Skeletal muscle tissue (tissue), 4 donors: ENCODE results near the gene ITIH1. TPM values are rescaled to one million over a fixed set of nuclear protein-coding genes. Genes with fewer than 3 reads are reported as not detected.

Experiments used
- H3K27ac ChIP-seq: one replicate; pipeline ENCODE4 v1.7.0; 2013; ENCODE audit warnings: mild to moderate bottlenecking, low read depth, low read length, inconsistent platforms
- H3K27me3 ChIP-seq, 3 donors: one replicate each; pipeline ENCODE4 v1.7.0; 2013; ENCODE audit warnings: low read length in 3 of 3; ENCODE audit not compliant: control insufficient read depth in 3 of 3, insufficient read depth in 3 of 3
- H3K36me3 ChIP-seq, 3 donors: one replicate each; pipeline ENCODE4 v1.7.0; 2013; ENCODE audit warnings: low read length in 3 of 3; ENCODE audit not compliant: control insufficient read depth in 3 of 3, insufficient read depth in 3 of 3
- H3K4me1 ChIP-seq, 3 donors: one replicate each; pipeline ENCODE4 v1.7.0; 2013; ENCODE audit warnings: low read length in 3 of 3, mild to moderate bottlenecking in 3 of 3; ENCODE audit not compliant: control insufficient read depth in 3 of 3, insufficient read depth in 3 of 3
- H3K4me3 ChIP-seq, 3 donors: one replicate each; pipeline ENCODE4 v1.7.0; 2013; ENCODE audit warnings: low read length in 3 of 3
- H3K9ac ChIP-seq, 3 donors: one replicate each; pipeline ENCODE4 v1.7.0; 2013; ENCODE audit warnings: low read length in 3 of 3, mild to moderate bottlenecking in 3 of 3, moderate library complexity in 2 of 3, low read depth in 1 of 3
- H3K9me3 ChIP-seq, 3 donors: one replicate each; pipeline ENCODE4 v1.7.0; 2013; ENCODE audit warnings: low read length in 3 of 3; ENCODE audit not compliant: control insufficient read depth in 3 of 3
- total RNA-seq: library from RNA; depleted of rRNA; stranded (reverse); fragments of >200 nt; gene quantifications from one replicate; pipeline ENCODE4 v1.2.3, GENCODE V29; 2014
- donor health status: Osteomylitis.

ITIH1 gene
- total RNA-seq, 1 donor from 2014 or later = under 0.01 TPM

GRCh38 chr3:52824037-52824436, 46.6 kb downstream of the ITIH1 start:
- H3K9me3 ChIP-seq = no peaks in the 10 kb centered on the region
- no peaks in the 10 kb centered on the region for H3K27me3 ChIP-seq
- H3K9ac ChIP-seq = no peak overlapping the region
- H3K36me3 ChIP-seq = peaks cover 83 to 89% (median 87%) of the 10 kb centered on the region in 3 donors
- peaks cover 8 to 18% (median 11%) of the 10 kb centered on the region in 3 donors for H3K4me1 ChIP-seq
- H3K27ac ChIP-seq = no peak overlapping the region
- H3K4me3 ChIP-seq = no peak overlapping the region

- no peaks in the 10 kb centered on the region for H3K27me3 ChIP-seq
- H3K9me3 ChIP-seq = no peaks in the 10 kb centered on the region
- peaks cover 22 to 35% (median 24%) of the 10 kb centered on the region in 3 donors for H3K4me1 ChIP-seq
- no peak overlapping the region for H3K27ac ChIP-seq
- peak overlapping the region in 1 of 3 donors; percentile 25 for H3K9ac ChIP-seq
- H3K4me3 ChIP-seq = no peak overlapping the region
- peaks cover 67 to 74% (median 74%) of the 10 kb centered on the region in 3 donors for H3K36me3 ChIP-seq
Measured at GRCh38 chr3:52827441-52827840, 50.0 kb downstream of the ITIH1 start.

- no peak overlapping the region for H3K4me3 ChIP-seq
- H3K9ac ChIP-seq = peak overlapping the region in 2 of 3 donors; percentile 2 to 25
- H3K36me3 ChIP-seq = peaks cover 67 to 73% (median 73%) of the 10 kb centered on the region in 3 donors
- no peak overlapping the region for H3K27ac ChIP-seq
- H3K4me1 ChIP-seq = peaks cover 27 to 40% (median 29%) of the 10 kb centered on the region in 3 donors
- H3K9me3 ChIP-seq = no peaks in the 10 kb centered on the region
- no peaks in the 10 kb centered on the region for H3K27me3 ChIP-seq
Measured at GRCh38 chr3:52827866-52828376, 50.5 kb downstream of the ITIH1 start.

GRCh38 chr3:52829482-52829881, 52.1 kb downstream of the ITIH1 start:
- H3K4me3 ChIP-seq = no peak overlapping the region
- no peak overlapping the region for H3K9ac ChIP-seq
- H3K36me3 ChIP-seq = peaks cover 60 to 72% (median 71%) of the 10 kb centered on the region in 3 donors
- no peak overlapping the region for H3K27ac ChIP-seq
- H3K4me1 ChIP-seq = peaks cover 32 to 55% (median 33%) of the 10 kb centered on the region in 3 donors
- no peaks in the 10 kb centered on the region for H3K27me3 ChIP-seq
- H3K9me3 ChIP-seq = no peaks in the 10 kb centered on the region

GRCh38 chr3:52829906-52830463, 52.6 kb downstream of the ITIH1 start:
- peak overlapping the region; percentile 95 for H3K27ac ChIP-seq
- H3K27me3 ChIP-seq = no peaks in the 10 kb centered on the region
- no peak overlapping the region for H3K4me3 ChIP-seq
- peaks cover 33 to 58% (median 33%) of the 10 kb centered on the region in 3 donors for H3K4me1 ChIP-seq
- H3K9me3 ChIP-seq = no peaks in the 10 kb centered on the region
- H3K9ac ChIP-seq = peak overlapping the region in 2 of 3 donors; percentile 27 to 57
- H3K36me3 ChIP-seq = peaks cover 56 to 67% (median 66%) of the 10 kb centered on the region in 3 donors

GRCh38 chr3:52830535-52831258, 53.3 kb downstream of the ITIH1 start, which contains the start of gene ITIH4:
TSS of gene ITIH4 (minus strand) at chr3:52830672. CDS start at chr3:52830642, 30 bp downstream.
- no peaks in the 10 kb centered on the region for H3K9me3 ChIP-seq
- peaks cover 40 to 65% (median 40%) of the 10 kb centered on the region in 3 donors for H3K4me1 ChIP-seq
- H3K9ac ChIP-seq = peak within 1 kb of the TSS; percentile 70 to 99 (median 74)
- peak within 1 kb of the TSS; percentile 95 for H3K27ac ChIP-seq
- no peaks in the 10 kb centered on the region for H3K27me3 ChIP-seq
- peak within 1 kb of the TSS; percentile 38 to 96 (median 52) for H3K4me3 ChIP-seq
- peaks cover 52 to 61% (median 61%) of the 10 kb centered on the region in 3 donors for H3K36me3 ChIP-seq

GRCh38 chr3:52831500-52832301, 54.3 kb downstream of the ITIH1 start:
- peaks cover 49 to 75% (median 49%) of the 10 kb centered on the region in 3 donors for H3K4me1 ChIP-seq
- H3K36me3 ChIP-seq = peaks cover 42 to 53% (median 51%) of the 10 kb centered on the region in 3 donors
- H3K9ac ChIP-seq = peak overlapping the region; percentile 70 to 99 (median 74)
- no peaks in the 10 kb centered on the region for H3K27me3 ChIP-seq
- H3K27ac ChIP-seq = peak overlapping the region; percentile 95
- no peaks in the 10 kb centered on the region for H3K9me3 ChIP-seq
- peak overlapping the region; percentile 78 to 96 (median 95) for H3K4me3 ChIP-seq

GRCh38 chr3:52833202-52833601, 55.8 kb downstream of the ITIH1 start:
- Histone ChIP-seq H3K4me3 (peak overlapping the region; percentile 78 to 96 (median 95)), H3K27ac (peak overlapping the region; percentile 95), H3K9ac (peak overlapping the region; percentile 70 to 99 (median 88)), H3K9me3 (no peaks in the 10 kb centered on the region), H3K27me3 (no peaks in the 10 kb centered on the region), H3K36me3 (peaks cover 35 to 43% (median 37%) of the 10 kb centered on the region in 3 donors), H3K4me1 (peaks cover 62 to 86% (median 64%) of the 10 kb centered on the region in 3 donors)

- Histone ChIP-seq H3K9me3 (no peaks in the 10 kb centered on the region), H3K4me3 (peak within 1 kb of the TSS; percentile 78 to 96 (median 95)), H3K27ac (peak within 1 kb of the TSS; percentile 95), H3K4me1 (peaks cover 76 to 96% (median 79%) of the 10 kb centered on the region in 3 donors), H3K27me3 (no peaks in the 10 kb centered on the region), H3K36me3 (peaks cover 25 to 30% (median 29%) of the 10 kb centered on the region in 3 donors), H3K9ac (peak within 1 kb of the TSS; percentile 71 to 99 (median 88))
Measured at GRCh38 chr3:52834871-52835501, 57.6 kb downstream of the ITIH1 start, which contains the start of gene MUSTN1. TSS of gene MUSTN1 (minus strand) at chr3:52835019. CDS start at chr3:52834948, 71 bp downstream.
